GM19452 (cell line): ENCODE results near the gene AKTIP.

Experiments
- ATAC-seq: cut with Tn5 transposase; IDR thresholded peaks from one replicate; pipeline ENCODE4 v1.9.1; 2021; ENCODE audit not compliant: unreplicated experiment

AKTIP gene

GRCh38 chr16:53484542-53484941, 18.5 kb downstream of the AKTIP start:
- ATAC-seq, result no peak

- ATAC-seq, result no peak
Observed at GRCh38 chr16:53482123-53482522, 20.9 kb downstream of the AKTIP start.

- ATAC-seq, result no peak
Observed at GRCh38 chr16:53480394-53480793, 22.6 kb downstream of the AKTIP start.

GRCh38 chr16:53478965-53479364, 24.0 kb downstream of the AKTIP start:
- ATAC-seq, result no peak

- ATAC-seq, result no peak
Observed at GRCh38 chr16:53476867-53477266, 26.1 kb downstream of the AKTIP start.

GRCh38 chr16:53465606-53466280, 37.3 kb downstream of the AKTIP start:
- no peak for ATAC-seq

- ATAC-seq, result no peak
Observed at GRCh38 chr16:53458635-53459034, 44.4 kb downstream of the AKTIP start.

- peak; percentile 100 for ATAC-seq
Observed at GRCh38 chr16:53457670-53458069, 45.3 kb downstream of the AKTIP start.

- ATAC-seq, result no peak
Observed at GRCh38 chr16:53456625-53457024, 46.4 kb downstream of the AKTIP start.

GRCh38 chr16:53453928-53454327, 49.1 kb downstream of the AKTIP start:
- ATAC-seq, result no peak

- no peak for ATAC-seq
Observed at GRCh38 chr16:53449816-53450517, 53.0 kb downstream of the AKTIP start.

- ATAC-seq, result no peak
Observed at GRCh38 chr16:53446090-53446489, 56.9 kb downstream of the AKTIP start.

GRCh38 chr16:53445534-53445933, 57.5 kb downstream of the AKTIP start:
- no peak for ATAC-seq
